Naive B cell (primary cell): ENCODE results near the gene TOMT. TPM values are rescaled to one million over a fixed set of nuclear protein-coding genes. Genes with fewer than 3 reads are reported as not detected.
A peak's percentile ranks its signal among the peaks of the same experiment; 100 is the strongest.

ENCODE experiments used
- ATAC-seq, 2 donors: fragments of 150-1000 bp; cut with Tn5 transposase; 2 replicates each; pipeline ENCODE4 v1.10.0; 2021; ENCODE audit warnings: low read depth in 2 of 2, mild to moderate bottlenecking in 2 of 2, moderate library complexity in 2 of 2
- DNase-seq: peaks from one replicate; pipeline ENCODE4 v3.0.0; 2022
- H3K27ac Mint-ChIP-seq, 6 donors: one replicate each; pipeline ENCODE4 v1.8.0; 2020 to 2022; ENCODE audit warnings: mild to moderate bottlenecking in 6 of 6, mixed read lengths in 6 of 6, moderate library complexity in 5 of 6, inconsistent platforms in 2 of 6
- H3K27me3 Mint-ChIP-seq, 3 donors: one replicate each; pipeline ENCODE4 v1.8.0; 2021 to 2022; ENCODE audit warnings: mixed read lengths in 3 of 3, mild to moderate bottlenecking in 1 of 3
- H3K36me3 Mint-ChIP-seq, 2 donors: one replicate each; pipeline ENCODE4 v1.8.0; 2020 to 2022; ENCODE audit warnings: mixed read lengths in 2 of 2, inconsistent platforms in 1 of 2, mild to moderate bottlenecking in 1 of 2
- H3K4me1 Mint-ChIP-seq, 3 donors: one replicate each; pipeline ENCODE4 v1.8.0; 2020 to 2022; ENCODE audit warnings: mixed read lengths in 3 of 3, inconsistent platforms in 1 of 3, mild to moderate bottlenecking in 1 of 3, moderate library complexity in 1 of 3
- H3K4me3 Mint-ChIP-seq, 8 donors: one replicate each; pipeline ENCODE4 v1.8.0; 2020 to 2022; ENCODE audit warnings: mild to moderate bottlenecking in 8 of 8, mixed read lengths in 8 of 8, moderate library complexity in 8 of 8, inconsistent platforms in 2 of 8
- H3K9me3 Mint-ChIP-seq, 7 donors: one replicate each; pipeline ENCODE4 v1.8.0; 2020 to 2022; ENCODE audit warnings: mixed read lengths in 7 of 7, mild to moderate bottlenecking in 5 of 7, inconsistent platforms in 2 of 7, moderate library complexity in 1 of 7
- polyA plus RNA-seq, 6 donors: library from polyadenylated mRNA; unstranded; fragments of 300-500 nt; fragmentation: Illumina TruSeq; gene quantifications; one replicate each; pipeline ENCODE4 v1.2.3, GENCODE V29; 2021; ENCODE audit warnings: low read depth in 6 of 6

TOMT gene
- polyA plus RNA-seq, 6 donors from 2014 or later = not detected

DNA sequence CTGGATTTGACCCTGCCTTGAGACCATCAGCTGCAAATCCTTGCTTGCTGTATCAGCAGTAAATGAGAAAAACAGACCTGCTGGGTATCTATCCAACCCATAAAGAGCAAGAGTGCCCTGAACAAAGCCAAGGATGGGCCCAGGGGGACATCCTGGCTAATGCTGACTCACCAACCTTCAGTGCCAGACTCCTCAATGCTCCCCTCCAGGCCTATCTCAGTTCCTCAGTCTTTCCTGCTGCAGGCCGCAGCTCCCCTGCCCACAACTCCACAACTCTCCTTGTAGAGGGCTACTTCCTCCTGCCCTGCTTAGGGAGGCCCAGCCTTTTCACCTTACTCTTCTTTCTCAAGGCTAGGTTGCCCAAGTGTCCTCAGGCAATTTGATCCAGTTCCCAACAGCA lies 5.3 kb upstream of the TOMT start:
- Mint-ChIP-seq H3K4me1 (peaks cover 44 to 51% (median 47%) of the 10 kb centered on the region in 3 donors), H3K9me3 (peaks cover 0 to 3% (median 0%) of the 10 kb centered on the region in 7 donors), H3K4me3 (peak overlapping the region in 2 of 8 donors; percentile 8 to 91), H3K36me3 (peaks cover 0 to 10% of the 10 kb centered on the region in 2 donors), H3K27me3 (no peaks in the 10 kb centered on the region), H3K27ac (peak overlapping the region; percentile 38 to 98 (median 88))
- DNase-seq = no peak
- no peak for ATAC-seq

DNA sequence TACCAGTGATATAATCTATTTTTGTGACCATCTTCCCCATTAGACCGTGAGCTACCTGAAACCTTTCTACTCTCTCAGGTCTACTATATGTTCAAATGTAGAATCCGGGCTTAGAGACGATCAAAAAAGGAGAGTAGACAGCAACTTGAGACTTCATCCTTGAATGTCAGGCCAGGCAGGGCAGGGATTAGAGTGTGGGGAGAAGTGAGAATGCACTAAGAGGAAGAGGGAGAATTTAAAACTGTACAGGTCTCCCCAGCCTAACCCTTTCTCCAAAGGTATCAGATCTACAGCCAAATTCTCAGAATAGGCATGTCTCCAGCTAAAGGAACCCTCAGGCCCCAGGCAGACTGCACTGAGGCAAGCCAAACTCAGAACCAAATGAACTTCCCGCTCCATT lies 3.6 kb upstream of the TOMT start:
- Mint-ChIP-seq H3K27ac (peak overlapping the region; percentile 91 to 98 (median 96)), H3K27me3 (no peaks in the 10 kb centered on the region), H3K4me3 (peak overlapping the region; percentile 78 to 97 (median 94)), H3K9me3 (peaks cover 0 to 3% (median 0%) of the 10 kb centered on the region in 7 donors), H3K36me3 (peaks cover under 1 to 10% of the 10 kb centered on the region in 2 donors), H3K4me1 (peaks cover 44 to 51% (median 47%) of the 10 kb centered on the region in 3 donors)
- ATAC-seq (no peak), DNase-seq (no peak)

DNA sequence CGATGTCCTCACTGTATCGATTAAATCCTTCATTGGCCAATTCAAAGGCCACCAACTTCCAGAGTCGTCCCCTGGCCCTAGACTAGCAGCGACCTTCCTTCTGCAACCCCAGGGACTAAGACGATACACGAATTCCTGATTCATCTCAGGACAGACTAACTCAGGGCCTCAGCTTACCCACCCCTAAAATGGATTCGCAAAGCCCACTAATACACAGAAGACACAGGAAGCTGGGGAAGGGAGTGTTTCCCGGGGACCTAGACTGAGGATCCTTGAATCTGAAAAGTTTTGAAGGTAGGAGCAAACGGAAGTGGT lies 3.1 kb upstream of the TOMT start:
- no peaks in the 10 kb centered on the region for H3K27me3 Mint-ChIP-seq
- H3K4me1 Mint-ChIP-seq = peaks cover 43 to 55% (median 48%) of the 10 kb centered on the region in 3 donors
- DNase-seq (no peak), ATAC-seq (peak in 1 of 2 donors; percentile 1)
- peaks cover 5 to 7% of the 10 kb centered on the region in 2 donors for H3K36me3 Mint-ChIP-seq
- H3K4me3 Mint-ChIP-seq = peak overlapping the region; percentile 78 to 97 (median 94)
- H3K9me3 Mint-ChIP-seq = peaks cover 0 to 3% (median 0%) of the 10 kb centered on the region in 7 donors
- H3K27ac Mint-ChIP-seq = peak overlapping the region; percentile 91 to 98 (median 96)

DNA sequence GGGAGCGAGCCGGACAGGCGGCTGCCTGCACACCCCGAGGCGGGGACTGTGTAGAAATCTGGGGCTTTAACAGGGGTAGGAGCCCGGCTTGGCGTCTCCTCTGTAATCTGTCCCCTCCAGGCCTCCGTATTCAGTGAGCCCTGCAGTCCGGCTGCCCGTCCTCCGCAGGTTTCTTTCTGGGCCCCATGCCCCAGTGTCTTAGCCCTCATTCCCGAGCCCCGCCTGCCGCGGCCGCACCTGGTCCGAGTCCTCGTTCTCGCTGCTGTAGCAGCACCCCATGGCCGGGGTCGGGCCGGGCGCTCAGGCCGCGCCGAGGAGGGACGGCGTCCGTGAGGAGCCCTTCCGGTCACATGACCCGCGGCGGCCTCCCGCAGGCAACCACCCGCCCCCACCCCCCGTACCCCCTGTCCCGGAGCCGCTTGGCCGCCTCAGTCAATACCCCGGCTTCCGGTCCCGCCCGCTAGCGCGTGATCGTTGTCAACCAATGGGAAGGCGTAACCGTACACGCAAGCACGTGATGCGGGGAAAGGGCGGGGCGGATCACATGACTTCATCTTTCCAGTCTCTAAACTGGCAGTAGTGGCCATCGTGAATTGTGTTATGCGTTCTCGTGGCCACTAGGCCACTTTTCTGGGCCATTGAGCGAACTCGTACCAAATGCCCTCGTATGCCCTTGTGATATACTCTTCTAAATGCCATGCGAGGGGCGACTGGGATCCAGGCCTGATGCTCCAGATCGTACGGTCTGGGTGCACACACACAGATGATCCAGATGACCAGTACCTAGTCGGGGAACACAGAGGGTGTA lies 2.6 kb upstream of the TOMT start, which contains the start of gene LAMTOR1:
Gene LAMTOR1 (minus strand): TSS at position 352 of the 808 bp plus-strand sequence. CDS start 73 bp downstream, at position 279.
- peaks cover 0 to 3% (median 0%) of the 10 kb centered on the region in 7 donors for H3K9me3 Mint-ChIP-seq
- H3K36me3 Mint-ChIP-seq = peaks cover 1 to 5% of the 10 kb centered on the region in 2 donors
- ATAC-seq (peak; percentile 98), DNase-seq (peak; percentile 97)
- peaks cover 38 to 50% (median 45%) of the 10 kb centered on the region in 3 donors for H3K4me1 Mint-ChIP-seq
- H3K27ac Mint-ChIP-seq = peak within 1 kb of the TSS; percentile 91 to 98 (median 98)
- peak within 1 kb of the TSS; percentile 78 to 97 (median 94) for H3K4me3 Mint-ChIP-seq
- H3K27me3 Mint-ChIP-seq = no peaks in the 10 kb centered on the region

DNA sequence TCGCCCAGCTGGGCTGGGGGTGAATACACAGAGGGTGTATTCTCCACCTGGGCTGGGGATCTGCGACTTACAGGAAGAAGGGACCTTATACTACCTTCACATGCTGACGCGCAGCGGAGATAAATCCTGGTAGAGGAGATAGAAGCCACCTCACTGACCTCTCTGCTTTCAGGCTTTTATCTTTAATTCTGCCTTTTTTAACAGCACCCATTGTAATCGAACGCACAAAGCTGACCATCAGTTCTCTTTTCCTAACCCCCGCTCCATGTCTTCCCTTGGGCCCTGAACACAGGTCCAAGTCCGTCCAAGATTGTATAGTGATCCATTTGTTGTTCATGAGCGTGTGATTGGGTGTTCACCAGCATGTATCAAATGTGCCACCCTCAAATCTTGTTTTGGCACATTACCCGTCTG lies 2.0 kb upstream of the TOMT start:
- DNase-seq (no peak), ATAC-seq (no peak)
- Mint-ChIP-seq H3K4me3 (peak overlapping the region; percentile 78 to 97 (median 94)), H3K36me3 (peaks cover 0 to 5% of the 10 kb centered on the region in 2 donors), H3K27me3 (no peaks in the 10 kb centered on the region), H3K4me1 (peaks cover 38 to 49% (median 45%) of the 10 kb centered on the region in 3 donors), H3K9me3 (peaks cover 0 to 3% (median 0%) of the 10 kb centered on the region in 7 donors), H3K27ac (peak overlapping the region; percentile 91 to 98 (median 98))

DNA sequence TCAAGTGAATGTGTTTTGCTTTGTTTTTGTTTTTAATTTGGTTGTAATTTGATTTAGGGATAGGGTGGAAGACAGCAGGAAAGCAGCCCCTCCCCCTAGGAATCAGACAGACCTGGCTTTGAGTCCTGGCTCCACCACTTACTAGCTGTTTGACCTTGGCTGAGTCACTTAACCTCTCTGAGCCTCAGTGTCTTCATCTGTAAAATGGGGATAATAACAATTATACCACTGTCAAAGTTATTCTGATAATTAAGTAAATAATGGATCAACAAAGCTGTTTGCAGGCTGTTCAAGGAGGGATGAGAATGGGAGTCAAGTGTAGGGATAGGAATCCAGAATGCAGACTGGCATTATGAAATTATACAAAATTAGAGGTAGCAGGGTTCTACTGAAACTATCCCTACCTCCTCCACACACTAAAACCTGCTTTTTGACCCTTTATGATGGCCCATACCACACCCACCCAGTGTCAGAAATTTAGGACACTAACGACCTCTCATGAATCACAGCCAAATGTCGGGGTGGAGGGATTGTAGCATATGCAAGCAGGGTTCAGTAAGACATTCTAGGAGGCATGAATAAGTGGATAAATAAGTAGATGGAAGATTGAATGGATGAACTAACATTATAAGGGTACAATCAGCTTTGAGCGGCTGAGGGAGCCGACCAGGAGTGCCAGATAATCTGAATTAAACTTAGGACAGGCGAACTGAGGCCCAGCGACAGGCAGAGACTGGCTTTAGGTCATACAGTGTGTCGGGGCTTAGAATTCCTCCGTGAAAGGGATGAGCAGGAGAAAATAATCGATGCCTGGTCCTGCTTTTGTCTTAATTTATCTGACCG lies 5.8 kb downstream of the TOMT start:
- H3K36me3 Mint-ChIP-seq = peaks cover 5 to 19% of the 10 kb centered on the region in 2 donors
- peak overlapping the region; percentile 98 to 100 (median 98) for H3K27ac Mint-ChIP-seq
- no peak for DNase-seq
- peaks cover 0 to 7% (median 0%) of the 10 kb centered on the region in 7 donors for H3K9me3 Mint-ChIP-seq
- H3K27me3 Mint-ChIP-seq = peaks cover 12 to 15% (median 13%) of the 10 kb centered on the region in 3 donors
- ATAC-seq = no peak
- peak overlapping the region; percentile 89 to 100 (median 96) for H3K4me3 Mint-ChIP-seq
- peaks cover 31 to 35% (median 31%) of the 10 kb centered on the region in 3 donors for H3K4me1 Mint-ChIP-seq

DNA sequence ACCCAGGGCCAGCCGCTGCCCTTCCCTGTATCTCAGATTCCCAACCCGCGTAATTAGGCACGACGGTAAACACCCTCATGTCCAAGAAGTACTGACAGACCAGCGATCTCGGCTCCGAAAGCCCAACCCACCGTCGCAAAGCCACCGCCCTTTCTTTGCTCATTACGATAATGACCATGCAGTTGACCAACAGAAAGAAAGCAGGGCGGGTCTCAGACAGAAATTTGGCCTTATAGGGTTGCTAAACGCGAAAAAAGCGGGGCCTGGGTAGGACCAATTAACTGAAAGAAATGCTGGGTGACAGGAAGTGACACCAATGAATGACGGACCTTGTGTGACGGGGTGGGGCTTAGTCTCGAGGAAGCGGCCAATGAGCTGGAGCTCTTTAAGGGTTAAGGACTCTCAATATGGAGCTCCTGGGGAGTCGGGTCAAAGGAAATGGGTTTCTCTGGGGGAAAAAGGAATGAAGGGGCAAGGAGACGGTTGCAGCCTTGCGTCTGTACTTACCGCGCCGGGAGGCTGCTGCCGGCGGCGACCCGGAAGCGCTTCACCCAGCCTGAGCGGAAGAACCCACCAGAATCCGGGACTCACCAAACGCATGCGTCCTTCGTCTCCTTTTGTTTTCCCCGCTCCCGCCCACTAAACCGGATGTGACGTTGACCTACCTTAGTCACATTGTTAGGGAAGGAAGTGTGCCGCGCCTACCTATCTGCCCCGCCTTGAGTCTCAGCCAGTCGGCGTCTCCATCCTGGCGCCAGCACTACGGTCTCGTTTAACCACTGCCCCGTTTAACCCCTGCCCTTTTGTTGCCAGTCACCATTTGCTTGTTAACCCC lies 6.6 kb downstream of the TOMT start, which contains the start of gene ANAPC15:
Gene ANAPC15 (minus strand): TSS at position 553 of the 835 bp plus-strand sequence. CDS start 1,419 bp downstream, outside the sequence.
- Mint-ChIP-seq H3K9me3 (peaks cover 0 to 7% (median 0%) of the 10 kb centered on the region in 7 donors), H3K27ac (peak within 1 kb of the TSS; percentile 98 to 100 (median 98)), H3K4me3 (peak within 1 kb of the TSS; percentile 89 to 100 (median 96)), H3K36me3 (peaks cover 2 to 19% of the 10 kb centered on the region in 2 donors), H3K4me1 (peaks cover 31 to 33% (median 31%) of the 10 kb centered on the region in 3 donors), H3K27me3 (peaks cover 15 to 24% (median 21%) of the 10 kb centered on the region in 3 donors)
- DNase-seq (peak; percentile 99), ATAC-seq (peak; percentile 85)

DNA sequence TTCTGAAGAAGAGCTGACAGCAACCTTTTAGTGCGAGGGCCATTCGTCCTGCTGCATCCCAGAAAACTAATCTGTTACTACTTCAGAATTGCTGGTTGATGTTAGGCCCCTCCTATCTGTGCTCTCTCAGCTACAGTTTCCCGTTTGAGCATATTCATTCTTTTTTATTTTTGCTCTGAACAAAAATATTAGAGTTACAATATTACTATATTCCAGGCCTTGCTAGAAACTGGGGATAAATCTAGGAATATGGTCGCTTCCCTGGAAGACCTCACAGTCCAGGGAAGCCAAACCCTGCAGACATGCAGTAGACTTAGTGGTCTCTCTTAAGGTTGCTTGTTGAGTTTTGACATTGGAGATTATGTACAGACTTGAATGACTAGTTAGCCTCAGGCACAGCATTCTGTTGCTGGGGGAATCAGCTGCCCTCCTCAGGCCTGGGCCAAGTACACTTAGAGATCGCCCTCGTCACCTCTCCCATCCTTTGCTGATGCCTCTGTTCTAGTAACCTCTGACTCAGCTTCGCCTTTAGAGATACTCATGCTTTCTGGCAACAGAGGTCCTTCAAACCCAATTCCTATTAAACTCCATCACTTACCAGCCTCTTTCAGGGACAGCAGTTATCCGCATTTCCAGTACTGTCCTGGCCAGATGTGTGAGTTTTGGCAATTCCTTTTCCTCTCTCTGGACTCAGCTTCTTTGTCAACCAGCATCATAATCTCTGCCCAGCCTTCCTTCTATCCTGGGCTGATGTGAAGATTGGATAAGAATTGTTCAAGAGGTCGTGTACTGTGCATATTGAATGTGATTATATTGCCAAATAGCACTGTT lies 7.5 kb downstream of the TOMT start:
- DNase-seq = no peak
- Mint-ChIP-seq H3K27me3 (peaks cover 16 to 29% (median 29%) of the 10 kb centered on the region in 3 donors), H3K27ac (peak overlapping the region; percentile 98 to 100 (median 98)), H3K36me3 (peaks cover 0 to 19% of the 10 kb centered on the region in 2 donors), H3K9me3 (peaks cover 0 to 7% (median 0%) of the 10 kb centered on the region in 7 donors), H3K4me1 (peaks cover 29 to 31% (median 29%) of the 10 kb centered on the region in 3 donors), H3K4me3 (peak overlapping the region; percentile 89 to 100 (median 96))
- peak; percentile 1 to 2 for ATAC-seq

DNA sequence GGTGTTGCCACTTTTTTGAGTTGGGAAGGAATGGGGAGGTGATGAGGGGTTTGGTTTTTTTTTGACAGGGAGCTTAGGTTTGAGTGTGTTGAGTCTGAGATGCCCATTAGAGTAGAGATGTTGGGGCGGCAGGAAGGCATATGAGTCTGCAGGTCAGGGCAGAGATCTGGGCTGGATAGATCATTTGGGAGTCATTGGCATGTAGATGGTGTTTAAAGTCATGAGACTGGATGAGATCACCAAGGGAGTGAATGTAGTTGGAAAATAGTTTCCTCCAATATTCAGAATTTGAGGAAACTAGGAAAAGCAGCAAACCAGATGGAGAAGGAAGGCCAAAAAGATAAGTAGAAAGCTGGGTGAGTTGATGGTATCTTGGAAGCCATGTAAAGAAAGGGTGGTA lies 8.8 kb downstream of the TOMT start:
- DNase-seq (no peak), ATAC-seq (no peak)
- H3K36me3 Mint-ChIP-seq = peaks cover 0 to 19% of the 10 kb centered on the region in 2 donors
- peaks cover 29 to 31% (median 29%) of the 10 kb centered on the region in 3 donors for H3K4me1 Mint-ChIP-seq
- H3K27ac Mint-ChIP-seq = peak overlapping the region in 4 of 6 donors; percentile 25 to 98 (median 75)
- peaks cover 0 to 7% (median 0%) of the 10 kb centered on the region in 7 donors for H3K9me3 Mint-ChIP-seq
- peak overlapping the region in 1 of 8 donors; percentile 31 for H3K4me3 Mint-ChIP-seq
- peaks cover 20 to 41% (median 40%) of the 10 kb centered on the region in 3 donors for H3K27me3 Mint-ChIP-seq

DNA sequence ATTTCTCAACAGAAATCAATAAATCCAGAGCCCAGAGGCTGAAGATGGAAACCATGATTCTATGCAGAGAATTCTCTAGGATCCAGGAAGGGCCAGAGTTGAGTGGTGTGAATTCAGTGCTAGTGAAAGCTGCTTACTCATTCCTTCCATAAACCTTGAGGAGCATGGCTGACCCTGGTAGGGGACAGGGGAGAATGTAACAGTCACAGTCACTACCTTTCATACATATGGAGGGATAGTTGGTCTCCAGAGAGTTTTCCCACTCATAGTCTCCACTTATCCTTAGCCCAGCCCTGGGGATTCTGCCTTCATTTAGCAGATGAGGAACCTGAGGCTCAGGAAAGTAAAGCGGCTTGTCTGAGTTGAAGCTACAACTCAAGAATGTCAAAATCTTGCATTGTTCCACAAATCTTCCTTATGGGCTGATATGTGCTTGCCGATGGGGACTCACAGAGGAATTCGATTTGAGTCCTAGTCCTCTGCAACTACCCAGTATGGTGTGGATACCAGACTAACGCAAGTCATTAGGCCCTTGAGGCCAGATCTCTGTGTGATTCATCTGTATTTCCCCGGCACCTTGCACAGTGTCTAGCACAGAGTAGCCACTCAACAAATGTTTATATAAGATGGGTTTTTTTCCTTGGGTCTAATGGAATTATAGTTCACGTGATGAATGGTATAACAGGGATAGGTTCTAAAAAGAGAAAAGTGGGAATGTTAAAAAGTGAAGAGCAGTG lies 10.5 kb downstream of the TOMT start:
- H3K27ac Mint-ChIP-seq = peak overlapping the region in 1 of 6 donors; percentile 11
- peaks cover 5 to 12% of the 10 kb centered on the region in 2 donors for H3K36me3 Mint-ChIP-seq
- peaks cover 23 to 54% (median 47%) of the 10 kb centered on the region in 3 donors for H3K27me3 Mint-ChIP-seq
- no peak for DNase-seq
- peaks cover 19 to 24% (median 21%) of the 10 kb centered on the region in 3 donors for H3K4me1 Mint-ChIP-seq
- peak overlapping the region in 1 of 8 donors; percentile 47 for H3K4me3 Mint-ChIP-seq
- peaks cover 0 to 7% (median 0%) of the 10 kb centered on the region in 7 donors for H3K9me3 Mint-ChIP-seq
- no peak for ATAC-seq

DNA sequence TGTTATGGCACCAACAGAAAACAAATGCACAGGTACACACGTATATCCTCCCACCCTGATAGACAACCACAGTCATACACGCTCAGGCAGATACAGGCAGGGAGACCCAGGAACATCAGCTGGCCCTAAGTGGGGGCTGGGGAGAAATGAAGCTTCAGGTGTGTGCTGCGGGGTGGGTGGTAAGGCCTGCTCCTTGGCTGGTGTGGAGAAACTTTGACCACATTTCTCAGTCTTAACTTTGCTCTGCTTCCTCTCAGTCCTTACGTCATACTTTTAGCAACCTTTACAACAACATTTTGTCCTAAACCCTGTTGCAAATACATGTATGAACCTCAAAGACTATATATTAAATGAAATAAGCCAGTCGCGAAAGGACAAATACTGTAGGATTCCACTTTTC lies 13.5 kb downstream of the TOMT start:
- H3K9me3 Mint-ChIP-seq = peaks cover 0 to 4% (median under 1%) of the 10 kb centered on the region in 7 donors

More for the DNA sequence above, 13.5 kb downstream of the TOMT start:
- H3K4me1 Mint-ChIP-seq = no peaks in the 10 kb centered on the region
- ATAC-seq (no peak), DNase-seq (no peak)
- no peak overlapping the region for H3K27ac Mint-ChIP-seq
- H3K4me3 Mint-ChIP-seq = peak overlapping the region in 1 of 8 donors; percentile 37
- peaks cover 5 to 8% of the 10 kb centered on the region in 2 donors for H3K36me3 Mint-ChIP-seq
- peaks cover 35 to 75% (median 59%) of the 10 kb centered on the region in 3 donors for H3K27me3 Mint-ChIP-seq
